Adrenal gland (tissue), 5 donors: Measurements from ENCODE around the gene SLC25A1.

Experiments used
- POLR2A ChIP-seq, 2 donors: fragments of 450-650 bp; IDR thresholded peaks; one replicate each; pipeline ENCODE4 v1.6.1; 2017; ENCODE audit warnings: antibody characterized with exemption in 2 of 2, mild to moderate bottlenecking in 2 of 2, moderate library complexity in 1 of 2
- TF ChIP-seq, protein P1 (sequence below), 6 experiments: fragments of 450-650 bp in 4 of 6; fragments of 200-600 bp in 2 of 6; sonication (generic) in 1 of 6; IDR thresholded peaks; 1 replicate in 5 of 6; 2 replicates in 1 of 6; pipeline versions ENCODE4 v1.5.1 to v1.8.0; 2016 to 2021; ENCODE audit warnings: antibody characterized with exemption in 6 of 6, mild to moderate bottlenecking in 2 of 6, moderate library complexity in 1 of 6
- donor health status: DM: no; HTN: no; CAD: no.

DNA sequence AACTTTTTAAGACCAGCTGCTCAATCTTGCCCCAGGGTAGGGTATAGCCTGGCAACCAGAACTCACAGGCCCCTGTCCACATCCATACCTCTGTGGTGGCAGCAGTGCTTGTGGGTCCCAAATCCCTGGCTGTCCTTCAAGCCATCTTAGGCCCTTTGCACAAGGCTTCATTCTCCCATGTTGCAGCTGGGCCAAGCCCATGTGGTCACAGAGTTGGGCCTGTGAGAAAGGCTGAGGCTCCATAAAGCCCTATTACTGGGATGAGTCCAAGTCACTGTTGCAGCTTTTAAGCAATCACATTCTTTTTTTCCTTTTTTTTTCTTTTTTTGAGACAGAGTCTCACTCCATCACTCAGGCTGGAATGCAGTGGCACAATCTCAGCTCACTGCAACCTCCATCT, 47.9 kb upstream of the SLC25A1 start:
- TF ChIP-seq, protein P1, sequence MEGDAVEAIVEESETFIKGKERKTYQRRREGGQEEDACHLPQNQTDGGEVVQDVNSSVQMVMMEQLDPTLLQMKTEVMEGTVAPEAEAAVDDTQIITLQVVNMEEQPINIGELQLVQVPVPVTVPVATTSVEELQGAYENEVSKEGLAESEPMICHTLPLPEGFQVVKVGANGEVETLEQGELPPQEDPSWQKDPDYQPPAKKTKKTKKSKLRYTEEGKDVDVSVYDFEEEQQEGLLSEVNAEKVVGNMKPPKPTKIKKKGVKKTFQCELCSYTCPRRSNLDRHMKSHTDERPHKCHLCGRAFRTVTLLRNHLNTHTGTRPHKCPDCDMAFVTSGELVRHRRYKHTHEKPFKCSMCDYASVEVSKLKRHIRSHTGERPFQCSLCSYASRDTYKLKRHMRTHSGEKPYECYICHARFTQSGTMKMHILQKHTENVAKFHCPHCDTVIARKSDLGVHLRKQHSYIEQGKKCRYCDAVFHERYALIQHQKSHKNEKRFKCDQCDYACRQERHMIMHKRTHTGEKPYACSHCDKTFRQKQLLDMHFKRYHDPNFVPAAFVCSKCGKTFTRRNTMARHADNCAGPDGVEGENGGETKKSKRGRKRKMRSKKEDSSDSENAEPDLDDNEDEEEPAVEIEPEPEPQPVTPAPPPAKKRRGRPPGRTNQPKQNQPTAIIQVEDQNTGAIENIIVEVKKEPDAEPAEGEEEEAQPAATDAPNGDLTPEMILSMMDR (IDR thresholded peaks at IDR 0.05) = no peak
- no peak for TF ChIP-seq POLR2A (IDR thresholded peaks at IDR 0.05)
